Peyer's patch (tissue), 4 donors: ENCODE measurements around the gene VSIR.

Experiments
- CTCF ChIP-seq, 6 experiments: fragments of 450-650 bp in 4 of 6; fragments of 200-600 bp in 2 of 6; sonication (generic) in 1 of 6; IDR thresholded peaks; one replicate each; pipeline ENCODE4 v1.5.1; 2017 to 2019; ENCODE audit warnings: antibody characterized with exemption in 6 of 6, mild to moderate bottlenecking in 3 of 6, moderate library complexity in 1 of 6
- POLR2A ChIP-seq, 2 donors: fragments of 450-650 bp; IDR thresholded peaks; one replicate each; pipeline ENCODE4 v1.5.1; 2017; ENCODE audit warnings: antibody characterized with exemption in 2 of 2, mild to moderate bottlenecking in 2 of 2, moderate library complexity in 2 of 2

- TF ChIP-seq CTCF (IDR thresholded peaks at IDR 0.05) (no peak), POLR2A (IDR thresholded peaks at IDR 0.05) (no peak)
These were observed 12.2 kb downstream of the VSIR start for GRCh38 chr10:71761105-71761511.
